ENCODE measurements around the gene LRRC59.

Gene LRRC59

DNA sequence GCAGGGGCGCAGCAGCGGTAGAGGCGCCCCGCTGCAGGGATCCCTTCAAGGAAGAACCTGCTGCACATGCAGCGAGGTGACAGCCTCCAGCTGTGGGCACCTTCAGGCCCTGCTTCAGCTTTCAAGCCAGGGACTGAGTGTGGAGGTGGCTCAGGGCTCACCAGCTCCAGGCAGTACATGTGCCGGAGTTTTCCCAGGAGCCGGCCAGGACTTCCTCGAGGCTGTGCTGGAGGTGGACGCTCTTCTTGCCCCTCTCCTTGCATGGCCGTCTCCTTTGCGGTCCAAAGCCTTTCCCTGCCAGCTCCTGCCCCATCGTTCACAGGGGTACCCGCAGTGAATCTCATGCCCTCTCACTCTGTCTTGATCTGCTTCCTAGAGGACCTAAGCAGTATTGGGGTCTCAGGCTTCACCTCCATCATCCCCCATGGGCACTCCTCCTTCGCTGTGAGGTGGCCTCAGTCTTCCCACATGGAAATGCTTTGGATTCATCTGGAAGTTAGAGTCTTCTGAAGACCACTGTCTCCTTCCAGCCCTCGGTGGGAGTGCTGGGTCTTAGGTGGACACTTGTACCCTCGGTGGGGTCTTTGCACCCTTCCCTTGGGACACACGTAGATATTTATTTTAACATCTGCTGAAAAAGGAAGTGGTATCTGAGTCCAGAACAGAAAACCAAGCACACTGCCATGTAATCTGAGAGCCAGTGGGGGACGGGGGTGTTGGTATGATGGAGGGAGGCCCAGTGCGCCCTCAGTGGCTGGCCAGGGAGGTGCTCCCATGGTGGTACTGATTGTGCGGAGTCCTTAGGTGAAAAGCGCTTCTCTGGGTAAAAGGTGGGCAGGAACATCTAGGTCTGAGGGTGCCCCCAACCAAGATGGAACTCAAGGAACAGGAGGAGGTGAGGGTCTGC lies 44.4 kb downstream of the LRRC59 start:
- no peak for DNase-seq (ENCODE audit: extremely low read depth, low read depth)
- no peak for TF ChIP-seq CTCF (IDR thresholded peaks at IDR 0.05; ENCODE audit: low read depth, low read length)

- no peak for TF ChIP-seq CTCF (IDR thresholded peaks at IDR 0.05; ENCODE audit: low read depth, low read length)
- no peak for DNase-seq (ENCODE audit: extremely low read depth, low read depth)
These were observed 45.1 kb downstream of the LRRC59 start for GRCh38 chr17:50352072-50352692.

GRCh38 chr17:50350733-50351132 lies 46.6 kb downstream of the LRRC59 start:
- TF ChIP-seq CTCF (IDR thresholded peaks at IDR 0.05; ENCODE audit: low read depth, low read length) = no peak
- DNase-seq (ENCODE audit: extremely low read depth, low read depth) = no peak

DNA sequence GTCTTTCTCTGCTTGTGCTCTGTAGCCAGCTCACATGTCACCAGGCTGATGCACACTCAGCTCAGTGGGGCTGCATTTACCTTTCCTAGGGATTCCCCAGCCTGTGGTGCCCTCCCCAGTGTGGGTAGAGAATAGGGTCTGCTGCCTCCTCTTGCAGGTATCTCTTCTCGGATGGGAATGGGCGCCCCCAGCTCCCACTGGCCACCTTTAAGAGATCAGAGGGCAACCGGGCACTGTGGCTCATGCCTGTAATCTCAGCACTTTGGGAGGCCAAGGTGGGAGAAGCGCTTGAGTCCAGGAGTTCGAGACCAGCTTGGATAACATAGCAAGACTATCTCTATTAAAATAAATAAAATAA lies 48.1 kb downstream of the LRRC59 start:
- DNase-seq (ENCODE audit: extremely low read depth, low read depth) = no peak
- TF ChIP-seq CTCF (IDR thresholded peaks at IDR 0.05; ENCODE audit: low read depth, low read length) = no peak

- no peak for TF ChIP-seq CTCF (IDR thresholded peaks at IDR 0.05; ENCODE audit: low read depth, low read length)
- DNase-seq (ENCODE audit: extremely low read depth, low read depth) = no peak
These were observed 48.6 kb downstream of the LRRC59 start for GRCh38 chr17:50348522-50349242.

DNA sequence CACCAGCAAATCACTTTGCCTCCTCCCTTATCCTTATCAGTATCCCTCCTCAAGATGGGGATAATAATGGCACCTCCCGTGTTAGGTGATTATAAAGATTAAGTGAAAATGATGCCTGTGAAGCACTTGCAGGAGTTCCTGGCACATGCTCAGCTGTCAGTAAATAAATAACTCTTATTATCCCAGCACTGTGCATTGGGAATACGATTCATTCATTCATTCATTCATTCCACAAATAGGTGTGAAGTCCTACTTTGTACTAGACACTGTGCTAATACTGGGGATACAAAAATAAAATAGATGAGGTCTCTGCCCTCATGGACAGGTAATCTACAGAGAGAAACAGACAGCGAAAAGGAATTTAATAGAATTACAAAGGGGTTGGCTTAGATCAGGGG lies 49.4 kb downstream of the LRRC59 start:
- DNase-seq (ENCODE audit: extremely low read depth, low read depth) = no peak
- TF ChIP-seq CTCF (IDR thresholded peaks at IDR 0.05; ENCODE audit: low read depth, low read length) = no peak

Data from AG09319 (cell line).